ENCODE measurements around the gene CPAMD8. TPM values are rescaled to one million over a fixed set of nuclear protein-coding genes. Genes with fewer than 3 reads are reported as not detected.
"Not testable (repeated sequence)": the region's sequence is repeated elsewhere in the genome, so short reads cannot be mapped to it uniquely, and the experiment has no call there.

Gene CPAMD8
- total RNA-seq, 4 donors from 2014 or later: 2.8 to 18.3 (median 15.7) TPM

DNA sequence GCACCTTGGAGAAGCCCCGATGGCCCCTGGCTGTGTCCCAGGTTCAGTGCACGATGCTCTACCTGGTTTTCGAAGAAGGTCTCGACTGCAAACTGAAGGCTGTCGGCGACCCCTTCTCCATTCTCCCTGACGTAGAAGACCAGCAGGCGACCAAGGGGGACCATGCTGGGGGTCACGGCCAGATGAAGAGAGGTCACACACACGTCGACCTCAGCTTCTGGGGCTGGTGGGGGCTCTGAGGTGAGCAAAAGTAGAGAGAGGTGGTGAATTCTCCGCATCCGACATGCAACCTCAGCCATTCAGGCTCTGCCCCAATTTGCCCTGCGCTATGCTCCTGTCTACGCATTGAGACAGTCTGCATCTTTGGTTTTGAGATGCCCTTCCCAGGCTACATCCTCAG is 49.3 kb downstream of the CPAMD8 start:
- Histone ChIP-seq H3K36me3 (no peaks in the 10 kb centered on the region), H3K27me3 (no peaks in the 10 kb centered on the region), H3K27ac (no peak overlapping the region), H3K9me3 (no peaks in the 10 kb centered on the region), H3K4me3 (no peak overlapping the region), H3K4me1 (no peaks in the 10 kb centered on the region)
- TF ChIP-seq, protein P1, sequence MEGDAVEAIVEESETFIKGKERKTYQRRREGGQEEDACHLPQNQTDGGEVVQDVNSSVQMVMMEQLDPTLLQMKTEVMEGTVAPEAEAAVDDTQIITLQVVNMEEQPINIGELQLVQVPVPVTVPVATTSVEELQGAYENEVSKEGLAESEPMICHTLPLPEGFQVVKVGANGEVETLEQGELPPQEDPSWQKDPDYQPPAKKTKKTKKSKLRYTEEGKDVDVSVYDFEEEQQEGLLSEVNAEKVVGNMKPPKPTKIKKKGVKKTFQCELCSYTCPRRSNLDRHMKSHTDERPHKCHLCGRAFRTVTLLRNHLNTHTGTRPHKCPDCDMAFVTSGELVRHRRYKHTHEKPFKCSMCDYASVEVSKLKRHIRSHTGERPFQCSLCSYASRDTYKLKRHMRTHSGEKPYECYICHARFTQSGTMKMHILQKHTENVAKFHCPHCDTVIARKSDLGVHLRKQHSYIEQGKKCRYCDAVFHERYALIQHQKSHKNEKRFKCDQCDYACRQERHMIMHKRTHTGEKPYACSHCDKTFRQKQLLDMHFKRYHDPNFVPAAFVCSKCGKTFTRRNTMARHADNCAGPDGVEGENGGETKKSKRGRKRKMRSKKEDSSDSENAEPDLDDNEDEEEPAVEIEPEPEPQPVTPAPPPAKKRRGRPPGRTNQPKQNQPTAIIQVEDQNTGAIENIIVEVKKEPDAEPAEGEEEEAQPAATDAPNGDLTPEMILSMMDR (IDR thresholded peaks at IDR 0.05): no peak
- no peak for TF ChIP-seq POLR2A (IDR thresholded peaks at IDR 0.05)
- intact Hi-C loops (cut with DNase I; ENCODE audit: low total_unique reads): no loop called here
- no peak for DNase-seq

DNA sequence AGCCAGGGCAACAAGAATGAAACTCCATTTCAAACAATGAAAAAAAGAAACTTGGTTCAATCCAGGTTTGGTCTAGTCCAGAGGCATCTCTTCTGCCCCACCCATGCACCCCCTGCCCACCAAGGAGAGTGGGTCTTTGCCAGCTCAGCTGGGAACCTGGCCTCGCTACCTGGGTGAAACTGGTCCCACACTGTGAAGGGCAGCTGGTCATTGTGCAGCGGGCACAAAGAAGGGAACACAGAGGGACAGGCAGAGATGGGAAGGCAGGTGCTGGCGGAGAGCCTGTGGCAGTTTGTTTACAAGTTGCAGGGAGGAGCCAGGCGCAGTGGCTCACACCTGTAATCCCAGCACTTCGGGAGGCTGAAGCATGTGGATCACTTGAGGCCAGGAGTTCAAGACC is 50.2 kb downstream of the CPAMD8 start:
- intact Hi-C loops (cut with DNase I; ENCODE audit: low total_unique reads): no loop called here
- Histone ChIP-seq H3K4me3 (no peak overlapping the region), H3K27ac (no peak overlapping the region), H3K4me1 (no peaks in the 10 kb centered on the region), H3K27me3 (no peaks in the 10 kb centered on the region), H3K9me3 (no peaks in the 10 kb centered on the region), H3K36me3 (no peaks in the 10 kb centered on the region)
- TF ChIP-seq, protein P1 (IDR thresholded peaks at IDR 0.05): no peak
- no peak for TF ChIP-seq POLR2A (IDR thresholded peaks at IDR 0.05)
- no peak for DNase-seq

DNA sequence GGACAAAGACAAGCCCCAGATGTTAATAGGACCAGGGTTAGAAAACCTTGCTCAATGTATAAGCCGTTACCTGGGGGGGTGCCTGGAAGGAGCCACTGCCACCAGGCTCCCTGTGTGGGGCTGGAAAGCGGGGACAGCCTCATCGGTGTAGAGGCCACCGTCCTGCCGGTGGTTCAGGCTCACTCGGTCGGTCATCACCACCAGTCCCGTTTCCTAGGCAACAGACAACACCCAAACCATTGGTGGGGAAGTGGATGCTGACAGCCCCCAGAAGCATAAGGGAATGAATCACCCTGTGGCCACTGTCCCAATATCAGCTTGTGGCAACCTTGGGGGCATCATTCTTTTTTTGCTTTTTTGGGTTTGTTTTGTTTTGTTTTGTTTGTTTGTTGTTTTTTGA is 55.8 kb downstream of the CPAMD8 start:
- no peak for TF ChIP-seq POLR2A (IDR thresholded peaks at IDR 0.05)
- TF ChIP-seq, protein P1 (IDR thresholded peaks at IDR 0.05): no peak
- no peaks in the 10 kb centered on the region for H3K4me1 ChIP-seq
- H3K27ac ChIP-seq: no peak overlapping the region
- no peak for DNase-seq
- intact Hi-C loops (cut with DNase I; ENCODE audit: low total_unique reads): no loop called here
- no peaks in the 10 kb centered on the region for H3K27me3 ChIP-seq
- no peak overlapping the region for H3K4me3 ChIP-seq
- H3K36me3 ChIP-seq: no peaks in the 10 kb centered on the region
- H3K9me3 ChIP-seq: peaks cover 0 to 12% of the 10 kb centered on the region in 2 donors

DNA sequence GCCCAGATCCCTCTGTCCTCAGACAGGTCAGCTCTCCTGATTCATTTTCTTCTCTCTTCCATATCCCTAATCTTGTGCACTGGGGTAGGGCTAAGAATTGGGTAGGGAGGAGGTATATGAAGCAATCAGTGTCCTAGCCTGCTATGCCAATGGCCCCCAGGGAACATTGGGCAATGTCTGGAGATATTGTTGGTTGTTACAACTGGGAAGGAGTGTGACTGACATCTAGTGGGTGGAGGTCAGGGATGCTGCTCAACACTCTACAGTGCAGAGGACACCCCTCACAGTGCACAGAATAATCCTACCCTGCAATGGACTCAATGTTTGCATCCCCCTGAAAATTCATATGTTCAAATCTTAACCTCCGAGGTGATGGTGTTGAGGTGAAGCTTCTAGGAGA is 57.5 kb downstream of the CPAMD8 start:
- no peak overlapping the region for H3K27ac ChIP-seq
- H3K4me1 ChIP-seq: no peaks in the 10 kb centered on the region
- no peak for DNase-seq
- H3K36me3 ChIP-seq: no peaks in the 10 kb centered on the region
- no peak for TF ChIP-seq POLR2A (IDR thresholded peaks at IDR 0.05)
- TF ChIP-seq, protein P1 (IDR thresholded peaks at IDR 0.05): no peak
- no peaks in the 10 kb centered on the region for H3K27me3 ChIP-seq
- intact Hi-C loops (cut with DNase I; ENCODE audit: low total_unique reads): no loop called here
- H3K9me3 ChIP-seq: peaks cover 0 to 12% of the 10 kb centered on the region in 2 donors
- H3K4me3 ChIP-seq: no peak overlapping the region

DNA sequence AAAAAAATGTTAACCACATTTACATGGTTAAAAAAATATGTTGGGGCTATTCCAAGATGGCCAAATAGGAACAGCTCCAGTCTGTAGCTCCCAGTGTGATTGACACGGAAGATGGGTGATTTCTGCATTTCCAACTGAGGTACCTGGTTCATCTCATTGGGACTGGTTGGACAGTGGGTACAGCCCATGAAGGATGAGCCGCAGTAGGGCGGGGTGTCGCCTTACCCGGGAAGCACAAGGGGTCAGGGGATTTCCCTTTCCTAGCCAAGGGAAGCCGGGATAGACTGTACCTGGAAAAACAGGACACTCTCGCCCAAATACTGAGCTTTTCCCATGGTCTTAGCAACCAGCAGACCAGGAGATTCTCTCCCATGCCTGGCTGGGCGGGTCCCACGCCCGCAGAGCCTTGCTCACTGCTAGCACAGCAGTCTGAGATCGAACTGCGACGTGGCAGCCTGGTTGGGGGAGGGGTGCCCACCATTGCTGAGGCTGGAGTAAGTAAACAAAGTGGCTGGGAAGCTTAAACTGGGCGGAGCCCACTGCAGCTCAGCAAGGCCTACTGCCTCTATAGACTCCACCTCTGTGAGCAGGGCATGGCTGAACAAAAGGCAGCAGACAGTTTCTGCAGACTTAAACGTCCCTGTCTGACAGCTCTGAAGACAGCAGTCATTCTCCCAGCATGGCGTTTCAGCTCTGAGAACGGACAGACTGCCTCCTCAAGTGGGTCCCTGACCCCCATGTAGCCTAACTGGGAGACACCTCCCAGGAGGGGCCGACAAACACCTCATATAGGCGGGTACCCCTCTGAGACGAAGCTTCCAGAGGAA is 65.4 kb downstream of the CPAMD8 start:
- intact Hi-C loops (cut with DNase I; ENCODE audit: low total_unique reads); H3K27ac ChIP-seq; H3K27me3 ChIP-seq; H3K4me1 ChIP-seq; H3K4me3 ChIP-seq; DNase-seq; H3K9me3 ChIP-seq; H3K36me3 ChIP-seq: not testable (repeated sequence)

DNA sequence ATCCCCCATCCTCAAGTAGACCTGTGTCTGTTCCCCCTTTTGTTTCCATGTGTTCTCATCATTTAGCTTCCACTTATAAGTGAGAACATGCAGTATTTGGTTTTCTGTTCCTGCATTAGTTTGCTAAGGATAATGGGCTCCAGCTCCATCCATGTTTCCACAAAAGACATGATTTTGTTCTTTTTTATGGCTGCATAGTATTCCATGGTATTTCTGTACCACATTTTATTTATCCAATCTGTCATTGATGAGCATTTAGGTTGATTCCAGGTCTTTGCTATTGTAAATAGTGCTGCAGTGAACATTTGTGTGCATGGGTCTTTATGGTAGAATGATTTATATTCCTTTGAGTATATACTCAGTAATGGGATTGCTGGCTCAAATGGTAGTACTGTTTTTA is 68.3 kb downstream of the CPAMD8 start:
- H3K36me3 ChIP-seq; H3K4me3 ChIP-seq; DNase-seq; H3K27ac ChIP-seq; H3K9me3 ChIP-seq; H3K27me3 ChIP-seq; intact Hi-C loops (cut with DNase I; ENCODE audit: low total_unique reads); H3K4me1 ChIP-seq: not testable (repeated sequence)
